K562 (cell line): ENCODE results near the gene FEM1B. TPM values are rescaled to one million over a fixed set of nuclear protein-coding genes. Genes with fewer than 3 reads are reported as not detected.

Experiments used
- FOS ChIP-seq: IDR thresholded peaks from 3 replicates; pipeline ENCODE4 v1.6.1; 2011; ENCODE audit not compliant: insufficient read length; ENCODE audit errors: extremely low read depth
- IFI16 ChIP-seq: fragments of 250-450 bp; sonication (Bioruptor Pico); IDR thresholded peaks from 2 replicates; pipeline ENCODE4 v2.1.2; 2022; ENCODE audit warnings: mild to moderate bottlenecking, inconsistent platforms
- LEF1 ChIP-seq: fragments of 450-650 bp; IDR thresholded peaks from 2 replicates; pipeline ENCODE4 v1.6.1; 2016; ENCODE audit warnings: mild to moderate bottlenecking
- NR3C1 ChIP-seq: sonication (generic); formaldehyde crosslinking; IDR thresholded peaks from 2 replicates; pipeline ENCODE4 v1.8.1; 2022; ENCODE audit warnings: missing genetic modification reagents
- SIN3B ChIP-seq: fragments of 450-650 bp; IDR thresholded peaks from 2 replicates; pipeline ENCODE4 v1.6.1; 2017; ENCODE audit warnings: low read depth, mild to moderate bottlenecking, moderate library complexity
- ZFPM2 ChIP-seq: fragments of 250-450 bp; sonication (Bioruptor Pico); IDR thresholded peaks from 2 replicates; pipeline ENCODE4 v1.5.1; 2022; ENCODE audit warnings: mild to moderate bottlenecking
- ZNF436 ChIP-seq: fragments of 250-450, 450-650 bp; sonication (Bioruptor Pico); formaldehyde crosslinking; IDR thresholded peaks from 2 replicates; pipeline ENCODE4 v1.7.0; 2020; ENCODE audit warnings: mild to moderate bottlenecking
- ZNF589 ChIP-seq: fragments of 200-800 bp; sonication (Bioruptor generic); IDR thresholded peaks from 2 replicates; pipeline ENCODE4 v1.6.1; 2016; ENCODE audit warnings: low read depth, missing genetic modification characterization, missing compliant biosample characterization
- polyA plus RNA-seq, 8 experiments: library from polyadenylated mRNA; depleted of rRNA in 4 of 8; stranded (reverse) in 5 of 8; unstranded in 3 of 8; fragments of >200 nt; fragmentation: Nextera tagmentation in 2 of 8; fragmentation: Illumina TruSeq in 1 of 8; extraction: Ambion mirVana in 2 of 8; extraction: Trizol in 1 of 8; gene quantifications; 2 replicates each; pipeline versions ENCODE4 v1.2.1 to v1.2.3, GENCODE V29; 2011 to 2014; ENCODE audit warnings: inconsistent platforms in 1 of 8, missing spikeins in 1 of 8
- total RNA-seq, 7 experiments: library from RNA; depleted of rRNA in 6 of 7; stranded (reverse); fragments of >200 nt in 6 of 7; fragmentation: Illumina TruSeq in 2 of 7; extraction: Trizol in 2 of 7; gene quantifications; 2 replicates each; pipeline versions ENCODE4 v1.2.1 to v1.2.3, GENCODE V29; 2011 to 2021; ENCODE audit warnings: low replicate concordance in 1 of 7
- TF ChIP-seq, protein P1 (sequence below): fragments of 200-600 bp; sonication (generic); IDR thresholded peaks from one replicate; pipeline ENCODE4 v1.6.1; 2012; ENCODE audit warnings: mild to moderate bottlenecking, low read depth, low read length, inconsistent platforms
- TF ChIP-seq, protein P2 (sequence below): fragments of 250-450 bp; sonication (Bioruptor Pico); IDR thresholded peaks from 2 replicates; pipeline ENCODE4 v1.8.0; 2021; ENCODE audit warnings: borderline replicate concordance, mild to moderate bottlenecking, moderate library complexity; ENCODE audit not compliant: poor library complexity, severe bottlenecking
- TF ChIP-seq, protein P3 (sequence below): sonication (generic); formaldehyde crosslinking; IDR thresholded peaks from 2 replicates; pipeline ENCODE4 v1.8.1; 2023; ENCODE audit warnings: mild to moderate bottlenecking, missing genetic modification reagents
- TF ChIP-seq, protein P4 (sequence below): IDR thresholded peaks from 2 replicates; pipeline ENCODE4 v1.6.1; 2016; ENCODE audit warnings: missing genetic modification characterization, missing compliant biosample characterization

FEM1B gene
- total and polyA plus RNA-seq, 9 of the 15 experiments (the other 6 are each of a cell fraction or from before 2014, with no cell fraction given), result 5.9 to 61.6 (median 20.1) TPM

- TF ChIP-seq, protein P1, sequence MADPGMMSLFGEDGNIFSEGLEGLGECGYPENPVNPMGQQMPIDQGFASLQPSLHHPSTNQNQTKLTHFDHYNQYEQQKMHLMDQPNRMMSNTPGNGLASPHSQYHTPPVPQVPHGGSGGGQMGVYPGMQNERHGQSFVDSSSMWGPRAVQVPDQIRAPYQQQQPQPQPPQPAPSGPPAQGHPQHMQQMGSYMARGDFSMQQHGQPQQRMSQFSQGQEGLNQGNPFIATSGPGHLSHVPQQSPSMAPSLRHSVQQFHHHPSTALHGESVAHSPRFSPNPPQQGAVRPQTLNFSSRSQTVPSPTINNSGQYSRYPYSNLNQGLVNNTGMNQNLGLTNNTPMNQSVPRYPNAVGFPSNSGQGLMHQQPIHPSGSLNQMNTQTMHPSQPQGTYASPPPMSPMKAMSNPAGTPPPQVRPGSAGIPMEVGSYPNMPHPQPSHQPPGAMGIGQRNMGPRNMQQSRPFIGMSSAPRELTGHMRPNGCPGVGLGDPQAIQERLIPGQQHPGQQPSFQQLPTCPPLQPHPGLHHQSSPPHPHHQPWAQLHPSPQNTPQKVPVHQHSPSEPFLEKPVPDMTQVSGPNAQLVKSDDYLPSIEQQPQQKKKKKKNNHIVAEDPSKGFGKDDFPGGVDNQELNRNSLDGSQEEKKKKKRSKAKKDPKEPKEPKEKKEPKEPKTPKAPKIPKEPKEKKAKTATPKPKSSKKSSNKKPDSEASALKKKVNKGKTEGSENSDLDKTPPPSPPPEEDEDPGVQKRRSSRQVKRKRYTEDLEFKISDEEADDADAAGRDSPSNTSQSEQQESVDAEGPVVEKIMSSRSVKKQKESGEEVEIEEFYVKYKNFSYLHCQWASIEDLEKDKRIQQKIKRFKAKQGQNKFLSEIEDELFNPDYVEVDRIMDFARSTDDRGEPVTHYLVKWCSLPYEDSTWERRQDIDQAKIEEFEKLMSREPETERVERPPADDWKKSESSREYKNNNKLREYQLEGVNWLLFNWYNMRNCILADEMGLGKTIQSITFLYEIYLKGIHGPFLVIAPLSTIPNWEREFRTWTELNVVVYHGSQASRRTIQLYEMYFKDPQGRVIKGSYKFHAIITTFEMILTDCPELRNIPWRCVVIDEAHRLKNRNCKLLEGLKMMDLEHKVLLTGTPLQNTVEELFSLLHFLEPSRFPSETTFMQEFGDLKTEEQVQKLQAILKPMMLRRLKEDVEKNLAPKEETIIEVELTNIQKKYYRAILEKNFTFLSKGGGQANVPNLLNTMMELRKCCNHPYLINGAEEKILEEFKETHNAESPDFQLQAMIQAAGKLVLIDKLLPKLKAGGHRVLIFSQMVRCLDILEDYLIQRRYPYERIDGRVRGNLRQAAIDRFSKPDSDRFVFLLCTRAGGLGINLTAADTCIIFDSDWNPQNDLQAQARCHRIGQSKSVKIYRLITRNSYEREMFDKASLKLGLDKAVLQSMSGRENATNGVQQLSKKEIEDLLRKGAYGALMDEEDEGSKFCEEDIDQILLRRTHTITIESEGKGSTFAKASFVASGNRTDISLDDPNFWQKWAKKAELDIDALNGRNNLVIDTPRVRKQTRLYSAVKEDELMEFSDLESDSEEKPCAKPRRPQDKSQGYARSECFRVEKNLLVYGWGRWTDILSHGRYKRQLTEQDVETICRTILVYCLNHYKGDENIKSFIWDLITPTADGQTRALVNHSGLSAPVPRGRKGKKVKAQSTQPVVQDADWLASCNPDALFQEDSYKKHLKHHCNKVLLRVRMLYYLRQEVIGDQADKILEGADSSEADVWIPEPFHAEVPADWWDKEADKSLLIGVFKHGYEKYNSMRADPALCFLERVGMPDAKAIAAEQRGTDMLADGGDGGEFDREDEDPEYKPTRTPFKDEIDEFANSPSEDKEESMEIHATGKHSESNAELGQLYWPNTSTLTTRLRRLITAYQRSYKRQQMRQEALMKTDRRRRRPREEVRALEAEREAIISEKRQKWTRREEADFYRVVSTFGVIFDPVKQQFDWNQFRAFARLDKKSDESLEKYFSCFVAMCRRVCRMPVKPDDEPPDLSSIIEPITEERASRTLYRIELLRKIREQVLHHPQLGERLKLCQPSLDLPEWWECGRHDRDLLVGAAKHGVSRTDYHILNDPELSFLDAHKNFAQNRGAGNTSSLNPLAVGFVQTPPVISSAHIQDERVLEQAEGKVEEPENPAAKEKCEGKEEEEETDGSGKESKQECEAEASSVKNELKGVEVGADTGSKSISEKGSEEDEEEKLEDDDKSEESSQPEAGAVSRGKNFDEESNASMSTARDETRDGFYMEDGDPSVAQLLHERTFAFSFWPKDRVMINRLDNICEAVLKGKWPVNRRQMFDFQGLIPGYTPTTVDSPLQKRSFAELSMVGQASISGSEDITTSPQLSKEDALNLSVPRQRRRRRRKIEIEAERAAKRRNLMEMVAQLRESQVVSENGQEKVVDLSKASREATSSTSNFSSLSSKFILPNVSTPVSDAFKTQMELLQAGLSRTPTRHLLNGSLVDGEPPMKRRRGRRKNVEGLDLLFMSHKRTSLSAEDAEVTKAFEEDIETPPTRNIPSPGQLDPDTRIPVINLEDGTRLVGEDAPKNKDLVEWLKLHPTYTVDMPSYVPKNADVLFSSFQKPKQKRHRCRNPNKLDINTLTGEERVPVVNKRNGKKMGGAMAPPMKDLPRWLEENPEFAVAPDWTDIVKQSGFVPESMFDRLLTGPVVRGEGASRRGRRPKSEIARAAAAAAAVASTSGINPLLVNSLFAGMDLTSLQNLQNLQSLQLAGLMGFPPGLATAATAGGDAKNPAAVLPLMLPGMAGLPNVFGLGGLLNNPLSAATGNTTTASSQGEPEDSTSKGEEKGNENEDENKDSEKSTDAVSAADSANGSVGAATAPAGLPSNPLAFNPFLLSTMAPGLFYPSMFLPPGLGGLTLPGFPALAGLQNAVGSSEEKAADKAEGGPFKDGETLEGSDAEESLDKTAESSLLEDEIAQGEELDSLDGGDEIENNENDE, result no peak
- TF ChIP-seq SIN3B, result no peak; the same call in none of the 2 replicates
- TF ChIP-seq, protein P2, sequence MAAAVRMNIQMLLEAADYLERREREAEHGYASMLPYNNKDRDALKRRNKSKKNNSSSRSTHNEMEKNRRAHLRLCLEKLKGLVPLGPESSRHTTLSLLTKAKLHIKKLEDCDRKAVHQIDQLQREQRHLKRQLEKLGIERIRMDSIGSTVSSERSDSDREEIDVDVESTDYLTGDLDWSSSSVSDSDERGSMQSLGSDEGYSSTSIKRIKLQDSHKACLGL (CRISPR knock-in tag), result no peak
- TF ChIP-seq ZNF589, result no peak
- TF ChIP-seq, protein P3, sequence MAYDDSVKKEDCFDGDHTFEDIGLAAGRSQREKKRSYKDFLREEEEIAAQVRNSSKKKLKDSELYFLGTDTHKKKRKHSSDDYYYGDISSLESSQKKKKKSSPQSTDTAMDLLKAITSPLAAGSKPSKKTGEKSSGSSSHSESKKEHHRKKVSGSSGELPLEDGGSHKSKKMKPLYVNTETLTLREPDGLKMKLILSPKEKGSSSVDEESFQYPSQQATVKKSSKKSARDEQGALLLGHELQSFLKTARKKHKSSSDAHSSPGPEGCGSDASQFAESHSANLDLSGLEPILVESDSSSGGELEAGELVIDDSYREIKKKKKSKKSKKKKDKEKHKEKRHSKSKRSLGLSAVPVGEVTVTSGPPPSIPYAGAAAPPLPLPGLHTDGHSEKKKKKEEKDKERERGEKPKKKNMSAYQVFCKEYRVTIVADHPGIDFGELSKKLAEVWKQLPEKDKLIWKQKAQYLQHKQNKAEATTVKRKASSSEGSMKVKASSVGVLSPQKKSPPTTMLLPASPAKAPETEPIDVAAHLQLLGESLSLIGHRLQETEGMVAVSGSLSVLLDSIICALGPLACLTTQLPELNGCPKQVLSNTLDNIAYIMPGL (CRISPR knock-in tag), result peak; percentile 78; the same call in 1 of the 2 replicates
- TF ChIP-seq LEF1, result 0 out of 2 replicates have a peak, but pooled peaks have one; percentile 11
- TF ChIP-seq ZNF436 (CRISPR knock-in tag), result no peak
- peak; percentile 58 for TF ChIP-seq NR3C1 (CRISPR knock-in tag)
- TF ChIP-seq, protein P4, sequence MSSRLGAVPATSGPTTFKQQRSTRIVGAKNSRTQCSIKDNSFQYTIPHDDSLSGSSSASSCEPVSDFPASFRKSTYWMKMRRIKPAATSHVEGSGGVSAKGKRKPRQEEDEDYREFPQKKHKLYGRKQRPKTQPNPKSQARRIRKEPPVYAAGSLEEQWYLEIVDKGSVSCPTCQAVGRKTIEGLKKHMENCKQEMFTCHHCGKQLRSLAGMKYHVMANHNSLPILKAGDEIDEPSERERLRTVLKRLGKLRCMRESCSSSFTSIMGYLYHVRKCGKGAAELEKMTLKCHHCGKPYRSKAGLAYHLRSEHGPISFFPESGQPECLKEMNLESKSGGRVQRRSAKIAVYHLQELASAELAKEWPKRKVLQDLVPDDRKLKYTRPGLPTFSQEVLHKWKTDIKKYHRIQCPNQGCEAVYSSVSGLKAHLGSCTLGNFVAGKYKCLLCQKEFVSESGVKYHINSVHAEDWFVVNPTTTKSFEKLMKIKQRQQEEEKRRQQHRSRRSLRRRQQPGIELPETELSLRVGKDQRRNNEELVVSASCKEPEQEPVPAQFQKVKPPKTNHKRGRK (tag), result no peak
- no peak for TF ChIP-seq ZFPM2 (CRISPR knock-in tag)
- no peak for TF ChIP-seq IFI16
- TF ChIP-seq FOS, result no peak
Measured at GRCh38 chr15:68277603-68278344, at the start of gene FEM1B (continued).
